Heart left ventricle (tissue), 13 donors: ENCODE results near the gene IQUB.
"Not testable (repeated sequence)": the region's sequence is repeated elsewhere in the genome, so short reads cannot be mapped to it uniquely, and the experiment has no call there.

Experiments
- POLR2A ChIP-seq, 2 donors: fragments of 450-650 bp; IDR thresholded peaks; one replicate each; pipeline ENCODE4 v1.6.1; 2017; ENCODE audit warnings: antibody characterized with exemption in 2 of 2, mild to moderate bottlenecking in 2 of 2, moderate library complexity in 2 of 2
- TF ChIP-seq, protein P1 (sequence below), 12 donors: fragments of 200-600 bp; sonication (generic) in 4 of 12; IDR thresholded peaks; one replicate each; pipeline versions ENCODE4 v1.5.0 to v1.8.0; 2018 to 2022; ENCODE audit warnings: antibody characterized with exemption in 12 of 12, mild to moderate bottlenecking in 5 of 12
- donor health status: ischemic (EF 13 %, LVEDD 7.1; RV severe dilation, severe dysfunction).
- donor health status: DM: no; HTN: yes; CAD: no.
- donor health status: DM: no; HTN: no; CAD: no.
- donor health status: ischemic (EF 25% LVEDD 6.9; RV normal size, moderate dysfunction).
- donor health status: ischemic (EF 25% LVEDD 5.7; RV mildly dilated, moderate dysfunction).
- donor health status: ischemic (EF 35%, LVEDD 5.7; RV mildly dilated, moderate dysfunction).
- donor health status: nonischemic (EF 11% LVEDD 7.7; RV severe dilation, severe dysfunction).
- donor health status: DM: yes; HTN: yes; CAD: no.
- donor health status: PGD.
- donor health status: ischemic (EF 29% LVEDD 5.4; RV normal size, mild dysfunction).
- donor health status: nonischemic (EF 23%, LVEDD 6.1; RV moderate dilation, normal function).

GRCh38 chr7:123530035-123530591 lies 4.3 kb downstream of the IQUB start:
- TF ChIP-seq POLR2A (IDR thresholded peaks at IDR 0.05), result not testable (repeated sequence)
- TF ChIP-seq, protein P1, sequence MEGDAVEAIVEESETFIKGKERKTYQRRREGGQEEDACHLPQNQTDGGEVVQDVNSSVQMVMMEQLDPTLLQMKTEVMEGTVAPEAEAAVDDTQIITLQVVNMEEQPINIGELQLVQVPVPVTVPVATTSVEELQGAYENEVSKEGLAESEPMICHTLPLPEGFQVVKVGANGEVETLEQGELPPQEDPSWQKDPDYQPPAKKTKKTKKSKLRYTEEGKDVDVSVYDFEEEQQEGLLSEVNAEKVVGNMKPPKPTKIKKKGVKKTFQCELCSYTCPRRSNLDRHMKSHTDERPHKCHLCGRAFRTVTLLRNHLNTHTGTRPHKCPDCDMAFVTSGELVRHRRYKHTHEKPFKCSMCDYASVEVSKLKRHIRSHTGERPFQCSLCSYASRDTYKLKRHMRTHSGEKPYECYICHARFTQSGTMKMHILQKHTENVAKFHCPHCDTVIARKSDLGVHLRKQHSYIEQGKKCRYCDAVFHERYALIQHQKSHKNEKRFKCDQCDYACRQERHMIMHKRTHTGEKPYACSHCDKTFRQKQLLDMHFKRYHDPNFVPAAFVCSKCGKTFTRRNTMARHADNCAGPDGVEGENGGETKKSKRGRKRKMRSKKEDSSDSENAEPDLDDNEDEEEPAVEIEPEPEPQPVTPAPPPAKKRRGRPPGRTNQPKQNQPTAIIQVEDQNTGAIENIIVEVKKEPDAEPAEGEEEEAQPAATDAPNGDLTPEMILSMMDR (IDR thresholded peaks at IDR 0.05), result not testable (repeated sequence)
